Measurements from ENCODE around the gene KDF1. TPM values are rescaled to one million over a fixed set of nuclear protein-coding genes. Genes with fewer than 3 reads are reported as not detected.
A peak's percentile ranks its signal among the peaks of the same experiment; 100 is the strongest.

The KDF1 gene
- total and polyA plus RNA-seq, 2 donors (not counting 1 experiment from before 2014, with no cell fraction given), result not detected

GRCh38 chr1:26994787-26995517, 34.7 kb upstream of the KDF1 start:
- Histone ChIP-seq H3K9me3 (ENCODE audit: control insufficient read depth, insufficient read depth, low read depth, low read length) (no peaks in the 10 kb centered on the region), H3K4me3 (replicated peaks in 1 of 4; ENCODE audit: control extremely low read depth in 1 of 4, insufficient read depth in 1 of 4, low read depth in 3 of 4, low read length in 4 of 4) (peak overlapping the region; percentile 73 to 98 (median 76)), H3K9ac (ENCODE audit: insufficient read depth, low read length) (peak overlapping the region; percentile 70), H3K4me1 (ENCODE audit: control insufficient read depth, extremely low read depth, insufficient read depth, low read length) (peaks cover 41% of the 10 kb centered on the region), H3K4me2 (ENCODE audit: extremely low read depth, insufficient read depth, low read length) (peak overlapping the region; percentile 70), H3K27ac (ENCODE audit: insufficient read depth, low read length) (peak overlapping the region; percentile 70), H4K20me1 (ENCODE audit: control insufficient read depth, extremely low read depth, insufficient read depth, low read length) (no peaks in the 10 kb centered on the region), H3K36me3 (ENCODE audit: control insufficient read depth, insufficient read depth, low read length) (no peaks in the 10 kb centered on the region), H3K79me2 (ENCODE audit: control insufficient read depth, insufficient read depth, low read length) (peaks cover 16% of the 10 kb centered on the region), H3K27me3 (ENCODE audit: control insufficient read depth, insufficient read depth, low read length) (no peaks in the 10 kb centered on the region), H2AFZ (ENCODE audit: low read length) (peak overlapping the region; percentile 39)
- no peak for DNase-seq (ENCODE audit: low read depth in 2 of 2)
- TF ChIP-seq CTCF (conservative IDR thresholded peaks at IDR 0.05 in 1 of 2, IDR thresholded peaks at IDR 0.05 in 1 of 2; ENCODE audit: low read depth in 1 of 2, low read length in 2 of 2), result no peak
- no peak for TF ChIP-seq EZH2 (IDR thresholded peaks at IDR 0.05; ENCODE audit: low read length, missing control alignments)

GRCh38 chr1:26994020-26994786, 33.9 kb upstream of the KDF1 start:
- no peaks in the 10 kb centered on the region for H3K27me3 ChIP-seq (ENCODE audit: control insufficient read depth, insufficient read depth, low read length)
- H3K4me1 ChIP-seq (ENCODE audit: control insufficient read depth, extremely low read depth, insufficient read depth, low read length), result peaks cover 37% of the 10 kb centered on the region
- H3K36me3 ChIP-seq (ENCODE audit: control insufficient read depth, insufficient read depth, low read length), result no peaks in the 10 kb centered on the region
- H3K4me2 ChIP-seq (ENCODE audit: extremely low read depth, insufficient read depth, low read length), result peak overlapping the region; percentile 70
- no peak for DNase-seq (ENCODE audit: low read depth in 2 of 2)
- H3K4me3 ChIP-seq (replicated peaks in 1 of 4; ENCODE audit: control extremely low read depth in 1 of 4, insufficient read depth in 1 of 4, low read depth in 3 of 4, low read length in 4 of 4), result peak overlapping the region; percentile 73 to 98 (median 76)
- TF ChIP-seq CTCF (conservative IDR thresholded peaks at IDR 0.05 in 1 of 2, IDR thresholded peaks at IDR 0.05 in 1 of 2; ENCODE audit: low read depth in 1 of 2, low read length in 2 of 2), result no peak
- TF ChIP-seq EZH2 (IDR thresholded peaks at IDR 0.05; ENCODE audit: low read length, missing control alignments), result no peak
- H2AFZ ChIP-seq (ENCODE audit: low read length), result peak overlapping the region; percentile 39
- H3K27ac ChIP-seq (ENCODE audit: insufficient read depth, low read length), result peak overlapping the region; percentile 70
- peak overlapping the region; percentile 70 for H3K9ac ChIP-seq (ENCODE audit: insufficient read depth, low read length)
- no peaks in the 10 kb centered on the region for H3K9me3 ChIP-seq (ENCODE audit: control insufficient read depth, insufficient read depth, low read depth, low read length)
- H3K79me2 ChIP-seq (ENCODE audit: control insufficient read depth, insufficient read depth, low read length), result peaks cover 16% of the 10 kb centered on the region
- H4K20me1 ChIP-seq (ENCODE audit: control insufficient read depth, extremely low read depth, insufficient read depth, low read length), result no peaks in the 10 kb centered on the region

- peak within 1 kb of the TSS; percentile 70 for H3K9ac ChIP-seq (ENCODE audit: insufficient read depth, low read length)
- peaks cover 31% of the 10 kb centered on the region for H3K4me1 ChIP-seq (ENCODE audit: control insufficient read depth, extremely low read depth, insufficient read depth, low read length)
- peak within 1 kb of the TSS; percentile 95 for H3K4me2 ChIP-seq (ENCODE audit: extremely low read depth, insufficient read depth, low read length)
- DNase-seq (ENCODE audit: low read depth in 2 of 2), result peak; percentile 67 to 86
- H3K4me3 ChIP-seq (replicated peaks in 1 of 4; ENCODE audit: control extremely low read depth in 1 of 4, insufficient read depth in 1 of 4, low read depth in 3 of 4, low read length in 4 of 4), result peak within 1 kb of the TSS; percentile 73 to 98 (median 76)
- H3K79me2 ChIP-seq (ENCODE audit: control insufficient read depth, insufficient read depth, low read length), result peaks cover 16% of the 10 kb centered on the region
- peak within 1 kb of the TSS; percentile 70 for H3K27ac ChIP-seq (ENCODE audit: insufficient read depth, low read length)
- peak within 1 kb of the TSS; percentile 87 for H2AFZ ChIP-seq (ENCODE audit: low read length)
- no peak for TF ChIP-seq EZH2 (IDR thresholded peaks at IDR 0.05; ENCODE audit: low read length, missing control alignments)
- TF ChIP-seq CTCF (conservative IDR thresholded peaks at IDR 0.05 in 1 of 2, IDR thresholded peaks at IDR 0.05 in 1 of 2; ENCODE audit: low read depth in 1 of 2, low read length in 2 of 2), result no peak
- no peaks in the 10 kb centered on the region for H3K9me3 ChIP-seq (ENCODE audit: control insufficient read depth, insufficient read depth, low read depth, low read length)
- H4K20me1 ChIP-seq (ENCODE audit: control insufficient read depth, extremely low read depth, insufficient read depth, low read length), result no peaks in the 10 kb centered on the region
- H3K36me3 ChIP-seq (ENCODE audit: control insufficient read depth, insufficient read depth, low read length), result no peaks in the 10 kb centered on the region
- no peaks in the 10 kb centered on the region for H3K27me3 ChIP-seq (ENCODE audit: control insufficient read depth, insufficient read depth, low read length)
Measured at GRCh38 chr1:26993237-26994019, 33.2 kb upstream of the KDF1 start, which contains the start of gene TRNP1. TSS of gene TRNP1 (plus strand) at chr1:26993692. CDS start at chr1:26993787, 95 bp downstream.

All from fibroblast of lung (primary cell).